GM12864 (cell line): ENCODE measurements around the gene STK32B.
"Not testable (repeated sequence)": the region's sequence is repeated elsewhere in the genome, so short reads cannot be mapped to it uniquely, and the experiment has no call there.

Source experiments
- DNase-seq: peaks from one replicate; pipeline ENCODE4 v3.0.0-alpha.2; 2011; ENCODE audit warnings: low read depth
- H3K4me3 ChIP-seq: 2 replicates; pipeline ENCODE4 v1.5.1; 2011; ENCODE audit warnings: mild to moderate bottlenecking, low read depth, low read length, control low read depth
- TF ChIP-seq, protein P1 (sequence below): IDR thresholded peaks from 2 replicates; pipeline ENCODE4 v1.5.1; 2011; ENCODE audit warnings: low read depth, mild to moderate bottlenecking, moderate library complexity, low read length, control low read depth, inconsistent platforms; ENCODE audit errors: missing control alignments

Gene STK32B

DNA sequence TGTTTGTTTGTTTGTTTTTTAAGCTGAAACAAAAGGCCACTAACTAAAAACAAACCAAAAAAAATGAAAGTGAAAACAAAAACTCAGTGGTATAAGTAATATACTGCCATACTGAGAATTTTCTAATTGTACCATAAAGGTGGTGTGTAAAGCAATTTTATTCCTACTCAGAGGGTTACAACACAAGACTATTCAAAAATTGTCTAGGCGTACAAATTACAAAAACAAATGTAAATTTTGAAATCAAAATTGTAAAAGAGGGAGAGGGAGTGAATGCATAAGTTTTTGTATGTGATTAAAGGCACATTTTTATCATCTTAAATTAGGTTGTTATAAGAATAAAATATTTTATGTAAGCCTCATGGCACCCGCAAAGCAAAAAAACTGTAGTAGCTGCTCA is 232.6 kb downstream of the STK32B start:
- H3K4me3 ChIP-seq: no peak overlapping the region

DNA sequence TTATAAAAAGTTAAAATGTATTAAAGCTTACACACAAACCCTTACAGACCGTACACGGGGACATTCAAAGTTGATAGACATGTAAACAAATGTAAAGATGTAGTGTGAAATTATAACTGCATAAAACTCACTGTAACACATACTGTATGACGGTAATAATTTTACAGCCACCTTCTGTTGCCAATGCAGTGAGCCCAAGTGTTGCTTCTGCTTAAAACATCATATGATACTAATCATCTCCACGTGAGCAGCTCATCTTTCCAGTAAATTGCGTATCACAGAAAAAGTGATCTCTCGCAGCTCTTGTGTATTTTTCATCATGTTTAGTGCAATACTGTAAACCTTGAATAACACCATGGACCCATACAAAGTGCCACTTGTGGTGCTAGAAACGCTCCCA is 233.2 kb downstream of the STK32B start:
- DNase-seq: no peak
- TF ChIP-seq, protein P1, sequence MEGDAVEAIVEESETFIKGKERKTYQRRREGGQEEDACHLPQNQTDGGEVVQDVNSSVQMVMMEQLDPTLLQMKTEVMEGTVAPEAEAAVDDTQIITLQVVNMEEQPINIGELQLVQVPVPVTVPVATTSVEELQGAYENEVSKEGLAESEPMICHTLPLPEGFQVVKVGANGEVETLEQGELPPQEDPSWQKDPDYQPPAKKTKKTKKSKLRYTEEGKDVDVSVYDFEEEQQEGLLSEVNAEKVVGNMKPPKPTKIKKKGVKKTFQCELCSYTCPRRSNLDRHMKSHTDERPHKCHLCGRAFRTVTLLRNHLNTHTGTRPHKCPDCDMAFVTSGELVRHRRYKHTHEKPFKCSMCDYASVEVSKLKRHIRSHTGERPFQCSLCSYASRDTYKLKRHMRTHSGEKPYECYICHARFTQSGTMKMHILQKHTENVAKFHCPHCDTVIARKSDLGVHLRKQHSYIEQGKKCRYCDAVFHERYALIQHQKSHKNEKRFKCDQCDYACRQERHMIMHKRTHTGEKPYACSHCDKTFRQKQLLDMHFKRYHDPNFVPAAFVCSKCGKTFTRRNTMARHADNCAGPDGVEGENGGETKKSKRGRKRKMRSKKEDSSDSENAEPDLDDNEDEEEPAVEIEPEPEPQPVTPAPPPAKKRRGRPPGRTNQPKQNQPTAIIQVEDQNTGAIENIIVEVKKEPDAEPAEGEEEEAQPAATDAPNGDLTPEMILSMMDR: no peak

More for the DNA sequence above, 232.6 kb downstream of the STK32B start:
- TF ChIP-seq, protein P1: no peak
- DNase-seq: no peak

DNA sequence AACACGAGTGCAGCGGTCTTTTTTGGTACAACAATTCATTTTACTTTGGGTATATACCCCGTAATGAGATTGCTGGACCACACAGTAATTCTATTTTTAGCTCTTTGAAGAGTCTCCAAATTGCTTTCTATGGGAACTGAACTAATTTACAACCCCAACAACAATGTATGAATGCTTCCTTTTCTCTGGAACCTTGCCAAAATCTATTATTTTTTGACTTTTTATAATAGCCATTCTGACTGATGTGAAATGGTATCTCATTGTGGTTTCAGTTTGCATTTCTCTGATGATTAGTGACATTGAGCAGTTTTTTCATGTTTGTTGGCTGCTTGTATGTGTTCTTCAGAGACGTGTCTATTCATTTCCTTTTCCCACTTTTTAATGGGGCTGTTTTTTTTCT is 240.8 kb downstream of the STK32B start:
- TF ChIP-seq, protein P1: no peak
- H3K4me3 ChIP-seq: no peak overlapping the region
- DNase-seq: no peak

More for the DNA sequence above, 233.2 kb downstream of the STK32B start:
- H3K4me3 ChIP-seq: no peak overlapping the region

DNA sequence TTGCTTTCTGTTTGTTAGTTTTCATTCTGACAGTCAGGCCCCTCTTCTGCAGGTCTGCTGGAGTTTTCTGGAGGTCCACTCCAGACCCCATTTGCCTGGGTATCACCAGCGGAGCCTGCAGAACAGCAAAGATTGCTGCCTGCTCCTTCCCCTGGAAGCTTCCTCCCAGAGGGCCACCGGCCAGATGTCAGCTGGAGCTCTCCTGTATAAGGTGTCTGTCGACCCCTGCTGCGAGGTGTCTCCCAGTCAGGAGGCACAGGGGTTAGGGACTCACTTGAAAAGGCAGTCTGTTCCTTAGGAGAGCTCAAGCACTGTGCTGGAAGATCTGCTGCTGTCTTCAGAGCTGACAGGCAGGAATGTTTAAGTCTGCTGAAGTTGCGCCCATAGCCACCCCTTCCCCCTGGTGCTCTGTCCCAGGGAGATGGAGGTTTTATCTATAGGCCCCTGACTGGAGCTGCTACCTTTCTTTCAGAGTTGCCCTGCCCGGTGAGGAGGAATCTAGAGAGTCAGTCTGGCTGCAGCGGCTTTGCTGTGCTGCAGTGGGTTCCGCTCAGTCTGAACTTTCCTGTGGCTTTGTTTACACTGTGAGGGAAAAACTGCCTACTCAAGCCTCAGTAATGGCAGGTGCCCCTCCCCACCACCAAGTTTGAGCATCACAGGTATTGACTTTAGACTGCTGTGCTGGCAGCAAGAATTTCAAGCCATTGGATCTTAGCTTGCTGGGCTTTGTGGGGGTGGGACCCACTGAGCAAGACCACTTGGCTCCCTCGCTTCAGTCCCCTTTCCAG is 246.9 kb downstream of the STK32B start:
- DNase-seq, H3K4me3 ChIP-seq: not testable (repeated sequence)

DNA sequence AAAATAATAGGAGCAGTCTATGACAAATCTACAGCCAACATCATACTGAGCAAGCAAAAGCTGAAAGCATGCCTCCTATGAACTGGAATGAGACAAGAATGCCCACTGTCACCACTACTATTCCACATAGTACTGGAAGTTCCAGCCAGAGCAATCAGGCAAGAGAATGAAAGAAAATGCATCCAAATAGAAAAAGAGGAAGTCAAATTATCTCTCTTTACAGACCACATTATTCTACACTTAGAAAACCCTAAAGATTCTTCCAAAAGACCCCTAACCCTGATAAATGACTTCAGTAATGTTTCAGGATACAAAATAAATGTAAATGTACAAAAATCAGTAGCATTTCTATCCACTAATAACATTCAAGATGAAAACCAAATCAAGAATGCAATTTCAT is 249.0 kb downstream of the STK32B start:
- DNase-seq: no peak
- no peak overlapping the region for H3K4me3 ChIP-seq
- TF ChIP-seq, protein P1: no peak

DNA sequence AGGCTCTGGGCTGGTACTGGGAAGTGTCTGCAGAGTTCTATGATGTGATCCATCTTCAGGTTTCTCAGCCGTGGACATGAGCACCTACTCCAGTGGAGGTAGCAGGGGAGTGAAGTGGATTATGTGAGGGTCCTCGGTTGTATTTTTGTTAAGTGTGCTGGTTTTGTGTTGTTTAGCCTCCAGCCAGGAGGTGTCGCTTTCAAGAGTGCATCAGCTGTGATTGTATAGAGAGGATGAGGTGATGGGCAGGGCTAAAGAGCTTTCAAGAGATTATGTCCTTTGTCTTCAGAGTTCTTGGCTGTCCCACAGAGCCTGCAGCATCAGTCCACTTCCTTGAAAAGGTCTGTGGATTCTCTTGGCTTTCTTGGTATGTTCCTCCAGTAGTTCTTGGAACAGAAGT is 256.6 kb downstream of the STK32B start:
- no peak overlapping the region for H3K4me3 ChIP-seq
- TF ChIP-seq, protein P1: no peak
- no peak for DNase-seq

DNA sequence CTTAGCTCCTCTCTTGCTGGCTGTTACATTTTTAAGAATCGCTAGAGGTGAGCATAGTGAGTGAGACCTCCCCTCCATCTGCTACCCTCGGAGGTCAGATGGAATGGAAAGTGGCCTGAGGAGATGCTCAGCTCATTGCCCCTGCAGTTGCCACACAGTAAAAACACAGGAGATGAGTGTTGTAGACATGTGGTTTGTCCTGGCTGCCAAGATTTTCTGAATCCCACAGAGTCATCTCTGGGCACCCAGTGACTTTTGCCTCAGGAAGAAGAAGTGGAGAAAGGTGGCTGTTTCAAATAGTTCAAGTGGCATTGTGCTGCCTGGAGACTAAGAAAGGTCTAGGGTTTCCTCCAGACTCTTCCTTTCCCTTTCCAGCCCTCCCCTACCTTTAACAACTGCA is 271.0 kb downstream of the STK32B start:
- no peak overlapping the region for H3K4me3 ChIP-seq
- TF ChIP-seq, protein P1: no peak
- DNase-seq: no peak
